Astrocyte of the hippocampus (primary cell): ENCODE data around the gene PITHD1.
"Not testable (repeated sequence)": the region's sequence is repeated elsewhere in the genome, so short reads cannot be mapped to it uniquely, and the experiment has no call there.

Experiments
- DNase-seq: peaks from one replicate; pipeline ENCODE4 v3.0.0; 2011; ENCODE audit warnings: low read depth, low spot score

Gene PITHD1

GRCh38 chr1:23774174-23774880 is 3.9 kb upstream of the PITHD1 start:
- DNase-seq = no peak

- DNase-seq = no peak
Observed at GRCh38 chr1:23776217-23776616, 2.0 kb upstream of the PITHD1 start.

GRCh38 chr1:23779826-23780371 is 1.7 kb downstream of the PITHD1 start:
- peak; percentile 43 for DNase-seq

GRCh38 chr1:23783141-23783540 is 4.9 kb downstream of the PITHD1 start:
- DNase-seq = not testable (repeated sequence)

- no peak for DNase-seq
Observed at GRCh38 chr1:23784846-23785245, 6.6 kb downstream of the PITHD1 start.

GRCh38 chr1:23787701-23788100 is 9.5 kb downstream of the PITHD1 start:
- no peak for DNase-seq

GRCh38 chr1:23788695-23789094 is 10.5 kb downstream of the PITHD1 start:
- no peak for DNase-seq

- peak; percentile 96 for DNase-seq
Observed at GRCh38 chr1:23790696-23791515, 12.7 kb downstream of the PITHD1 start, which contains the start of gene LYPLA2. Gene LYPLA2 (plus strand): TSS chr1:23791145. CDS start chr1:23792683, 1,538 bp downstream.

- DNase-seq = peak; percentile 63
Observed at GRCh38 chr1:23791516-23792047, 13.4 kb downstream of the PITHD1 start.

- DNase-seq = no peak
Observed at GRCh38 chr1:23792151-23792945, 14.1 kb downstream of the PITHD1 start.

GRCh38 chr1:23793018-23793781 is 15.0 kb downstream of the PITHD1 start:
- peak; percentile 87 for DNase-seq

- DNase-seq = no peak
Observed at GRCh38 chr1:23793861-23794731, 15.9 kb downstream of the PITHD1 start.

GRCh38 chr1:23794732-23795182 is 16.5 kb downstream of the PITHD1 start:
- not testable (repeated sequence) for DNase-seq

- DNase-seq = no peak
Observed at GRCh38 chr1:23795676-23796465, 17.7 kb downstream of the PITHD1 start.

GRCh38 chr1:23796466-23797271 is 18.5 kb downstream of the PITHD1 start:
- DNase-seq = no peak

GRCh38 chr1:23797478-23798448 is 19.5 kb downstream of the PITHD1 start:
- DNase-seq = no peak

- DNase-seq = no peak
Observed at GRCh38 chr1:23798662-23799142, 20.5 kb downstream of the PITHD1 start.
